HCT116 (cell line): ENCODE measurements around the gene DNM1. TPM values are rescaled to one million over a fixed set of nuclear protein-coding genes. Genes with fewer than 3 reads are reported as not detected.

Experiments used
- ATAC-seq: fragments of 200-7000 bp; cut with Tn5 transposase; 2 replicates; pipeline ENCODE4 v1.9.1; 2020; ENCODE audit warnings: mild to moderate bottlenecking, moderate library complexity
- BruUV-seq: library from RNA; stranded (reverse); fragments of 400-500 nt; replicated peaks from 2 replicates; lab custom pipeline; 2021; lab: Mats Ljungman, UMichigan
- CTCF ChIA-PET: fragments of 300-600 bp; sonication (Branson Sonifier 250); formaldehyde crosslinking; loops from one replicate; lab custom pipeline; 2021; ENCODE audit warnings: antibody characterized with exemption; lab: Charles Lee
- POLR2A ChIA-PET: fragments of 300-600, 350-600 bp; sonication (Branson Sonifier 250); formaldehyde crosslinking; loops from one replicate; lab custom pipeline; 2021; ENCODE audit warnings: antibody characterized with exemption; lab: Charles Lee
- RAD21 ChIA-PET, 2 experiments: fragments of 300-600 bp; sonication (Branson Sonifier 250); formaldehyde crosslinking; loops; one replicate each; lab custom pipeline; 2023; ENCODE audit warnings: low total read pairs in 2 of 2; ENCODE audit not compliant: uncharacterized antibody in 2 of 2, unreplicated experiment in 2 of 2, low non-redundant PET in 1 of 2; lab: Charles Lee
- DNase-seq: peaks from one replicate; pipeline ENCODE4 v3.0.0-alpha.2; 2010; ENCODE audit warnings: low read depth, low spot score
- H2AFZ ChIP-seq: fragments of 200-600 bp; shearing (Covaris generic), sonication (generic); 2 replicates; pipeline ENCODE4 v1.6.1; 2017; ENCODE audit warnings: low read depth, mixed run types, mixed read lengths, antibody characterized with exemption, low read length; ENCODE audit not compliant: poor library complexity, severe bottlenecking
- H3K27ac ChIP-seq: 2 replicates; pipeline ENCODE4 v1.5.1; 2012; ENCODE audit warnings: low read depth, low read length
- H3K27me3 ChIP-seq: fragments of 200-600 bp; sonication (generic); 2 replicates; pipeline ENCODE4 v1.6.1; 2016; ENCODE audit warnings: mixed run types, low read length, mixed read lengths; ENCODE audit not compliant: insufficient read depth
- H3K36me3 ChIP-seq, 2 experiments: fragments of 200-500 bp in 1 of 2; fragments of 200-600 bp in 1 of 2; sonication (Bioruptor generic) in 1 of 2; sonication (generic) in 1 of 2; 2 replicates each; pipeline versions ENCODE4 v1.5.1 to v1.6.1; 2014 to 2016; ENCODE audit warnings: low read length in 2 of 2, inconsistent platforms in 1 of 2, mixed read lengths in 1 of 2, mixed run types in 1 of 2; ENCODE audit not compliant: insufficient read depth in 2 of 2, control insufficient read depth in 1 of 2
- H3K4me1 ChIP-seq, 2 experiments: fragments of 200-600 bp in 1 of 2; sonication (generic) in 1 of 2; 2 replicates each; pipeline versions ENCODE4 v1.5.1 to v1.6.1; 2012 to 2017; ENCODE audit warnings: low read length in 2 of 2, inconsistent platforms in 1 of 2, mild to moderate bottlenecking in 1 of 2, mixed read lengths in 1 of 2, mixed run types in 1 of 2, moderate library complexity in 1 of 2; ENCODE audit not compliant: insufficient read depth in 2 of 2, control insufficient read depth in 1 of 2
- H3K4me2 ChIP-seq: fragments of 200-600 bp; sonication (generic); 2 replicates; pipeline ENCODE4 v1.6.1; 2017; ENCODE audit warnings: mixed run types, low read length, mixed read lengths
- H3K4me3 ChIP-seq, 2 experiments: fragments of 200-600 bp in 1 of 2; sonication (generic) in 1 of 2; replicated peaks in 1 of 2; 2 replicates each; pipeline ENCODE4 v1.5.1; 2011 to 2016; ENCODE audit warnings: low read length in 2 of 2, control low read depth in 1 of 2, low read depth in 1 of 2, mild to moderate bottlenecking in 1 of 2, mixed read lengths in 1 of 2, mixed run types in 1 of 2
- H3K79me2 ChIP-seq: fragments of 200-600 bp; sonication (generic); 2 replicates; pipeline ENCODE4 v1.6.1; 2017; ENCODE audit warnings: mild to moderate bottlenecking, mixed run types, low read length, moderate library complexity, mixed read lengths; ENCODE audit not compliant: insufficient read depth
- H3K9ac ChIP-seq: fragments of 200-600 bp; sonication (generic); 2 replicates; pipeline ENCODE4 v1.6.1; 2016; ENCODE audit warnings: low read length, mixed read lengths
- H3K9me2 ChIP-seq: fragments of 200-600 bp; sonication (generic), shearing (Covaris generic); 2 replicates; pipeline ENCODE4 v1.6.1; 2017; ENCODE audit warnings: mixed run types, mild to moderate bottlenecking, moderate library complexity; ENCODE audit not compliant: insufficient read depth
- H3K9me3 ChIP-seq, 2 experiments: fragments of 200-500 bp in 1 of 2; fragments of 200-600 bp in 1 of 2; sonication (Bioruptor generic) in 1 of 2; sonication (generic) in 1 of 2; 2 replicates each; pipeline ENCODE4 v1.6.1; 2014 to 2017; ENCODE audit warnings: low read length in 2 of 2, mixed read lengths in 2 of 2, inconsistent platforms in 1 of 2, low read depth in 1 of 2, mild to moderate bottlenecking in 1 of 2, mixed run types in 1 of 2, moderate library complexity in 1 of 2; ENCODE audit not compliant: control insufficient read depth in 1 of 2, insufficient read depth in 1 of 2
- H4K20me1 ChIP-seq: fragments of 200-600 bp; sonication (generic), shearing (Covaris generic); 2 replicates; pipeline ENCODE4 v1.6.1; 2017; ENCODE audit warnings: mixed run types, mild to moderate bottlenecking, moderate library complexity; ENCODE audit not compliant: insufficient read depth
- ATF3 ChIP-seq: IDR thresholded peaks from 2 replicates; pipeline ENCODE4 v1.6.1; 2012
- CBX3 ChIP-seq: IDR thresholded peaks from 2 replicates; pipeline ENCODE4 v1.6.1; 2012; ENCODE audit warnings: low read depth
- CEBPB ChIP-seq: IDR thresholded peaks from 2 replicates; pipeline ENCODE4 v1.6.1; 2012; ENCODE audit warnings: low read depth
- CTCF ChIP-seq, 3 experiments: fragments of 200-600 bp in 1 of 3; sonication (generic) in 1 of 3; IDR thresholded peaks in 2 of 3; conservative IDR thresholded peaks in 1 of 3; 2 replicates each; pipeline ENCODE4 v1.5.1; 2012 to 2017; ENCODE audit warnings: low read depth in 2 of 3, low read length in 2 of 3, antibody characterized with exemption in 1 of 3, borderline replicate concordance in 1 of 3, control low read depth in 1 of 3, mild to moderate bottlenecking in 1 of 3, mixed read lengths in 1 of 3, mixed run types in 1 of 3, moderate library complexity in 1 of 3; ENCODE audit not compliant: insufficient read depth in 1 of 3
- EGR1 ChIP-seq: IDR thresholded peaks from 2 replicates; pipeline ENCODE4 v1.6.1; 2012; ENCODE audit warnings: low read depth
- ELF1 ChIP-seq: IDR thresholded peaks from 2 replicates; pipeline ENCODE4 v1.6.1; 2012; ENCODE audit warnings: low read depth, borderline replicate concordance
- EZH2 ChIP-seq: fragments of 200-600 bp; sonication (generic); IDR thresholded peaks from 2 replicates; pipeline ENCODE4 v1.6.1; 2017; ENCODE audit warnings: antibody characterized with exemption, mixed run types
- EZH2phosphoT487 ChIP-seq: fragments of 200-600 bp; IDR thresholded peaks from 2 replicates; pipeline ENCODE4 v1.6.1; 2018; ENCODE audit warnings: antibody characterized with exemption, borderline replicate concordance
- JUND ChIP-seq: IDR thresholded peaks from 2 replicates; pipeline ENCODE4 v1.6.1; 2012
- MAX ChIP-seq: IDR thresholded peaks from 2 replicates; pipeline ENCODE4 v1.6.1; 2012
- POLR2A ChIP-seq: IDR thresholded peaks from 2 replicates; pipeline ENCODE4 v1.7.0; 2011; ENCODE audit warnings: borderline replicate concordance; ENCODE audit not compliant: insufficient read depth, insufficient read length; ENCODE audit errors: extremely low read depth
- POLR2AphosphoS5 ChIP-seq: IDR thresholded peaks from 2 replicates; pipeline ENCODE4 v1.6.1; 2011; ENCODE audit warnings: mild to moderate bottlenecking, low read depth, low read length, moderate library complexity
- RAD21 ChIP-seq: IDR thresholded peaks from 2 replicates; pipeline ENCODE4 v1.6.1; 2012; ENCODE audit warnings: low read depth, mild to moderate bottlenecking
- SIN3A ChIP-seq: IDR thresholded peaks from 2 replicates; pipeline ENCODE4 v1.6.1; 2012; ENCODE audit warnings: low read depth
- SRF ChIP-seq: IDR thresholded peaks from 2 replicates; pipeline ENCODE4 v1.6.1; 2012; ENCODE audit warnings: low read depth
- YY1 ChIP-seq: IDR thresholded peaks from 2 replicates; pipeline ENCODE4 v1.6.1; 2011; ENCODE audit warnings: low read length, low read depth, moderate library complexity, mild to moderate bottlenecking; ENCODE audit not compliant: insufficient replicate concordance; ENCODE audit errors: extremely low read depth
- ZBTB33 ChIP-seq: IDR thresholded peaks from 2 replicates; pipeline ENCODE4 v1.6.1; 2011; ENCODE audit warnings: mild to moderate bottlenecking, low read length, moderate library complexity; ENCODE audit not compliant: insufficient replicate concordance; ENCODE audit errors: extremely low read depth
- ZFX ChIP-seq: fragments of 450-650 bp; IDR thresholded peaks from 2 replicates; pipeline ENCODE4 v1.6.1; 2017
- ZNF274 ChIP-seq: fragments of 200-500 bp; sonication (Bioruptor generic); IDR thresholded peaks from 2 replicates; pipeline ENCODE4 v1.6.1; 2014; ENCODE audit warnings: mild to moderate bottlenecking, low read depth, low read length, inconsistent platforms
- intact Hi-C: fragments of 100-400 bp; cut with micrococcal nuclease; formaldehyde crosslinking; loops from 2 replicates; pipeline ENCODE4 v1.10.0; 2022
- total RNA-seq: library from RNA; stranded (reverse); gene quantifications from one replicate; pipeline ENCODE4 v1.2.1, GENCODE V29; 2021; ENCODE audit not compliant: unreplicated experiment
- TF ChIP-seq, protein P1 (sequence below): IDR thresholded peaks from 2 replicates; pipeline ENCODE4 v1.6.1; 2012; ENCODE audit warnings: low read depth

Gene DNM1
- total RNA-seq, 1 experiment from 2014 or later = 12.0 TPM

DNA sequence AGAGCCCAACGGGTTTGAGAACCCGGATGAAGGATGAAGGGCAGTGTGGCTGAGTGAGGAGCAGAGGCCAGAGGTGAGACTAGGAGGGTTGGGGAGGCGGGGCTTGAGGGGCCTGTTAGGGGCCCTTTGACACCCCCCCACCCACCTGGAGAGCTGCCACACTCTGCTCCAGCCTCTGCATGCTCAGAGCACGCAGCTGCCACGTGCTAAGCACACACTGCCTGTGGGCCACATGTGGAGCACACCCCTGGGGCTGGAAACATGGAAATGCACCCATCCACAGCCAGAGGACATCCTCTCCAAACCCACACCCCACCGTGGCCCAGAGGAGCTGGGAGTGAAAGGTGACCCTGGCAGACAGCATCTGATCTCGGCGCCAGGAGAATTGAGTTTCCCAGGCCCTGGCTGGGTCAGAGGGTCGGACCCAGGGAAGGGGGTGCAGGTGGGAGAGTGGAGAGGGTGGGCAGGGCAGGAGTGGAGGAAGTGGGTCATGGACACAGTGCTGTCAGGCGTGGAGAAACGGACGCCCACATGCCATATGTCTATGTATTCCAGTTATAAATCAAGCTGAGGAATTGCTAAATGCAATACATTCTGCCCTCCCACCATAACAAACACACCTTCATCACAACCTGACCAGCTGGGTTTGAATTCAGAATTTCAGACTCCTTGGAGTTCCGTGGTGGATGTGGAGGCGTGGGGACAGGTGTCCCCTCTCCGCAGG is 5.9 kb downstream of the DNM1 start:
- CTCF ChIA-PET = no interaction called here
- no TSS peak for BruUV-seq
- intact Hi-C loops = no loop called here
- DNase-seq (no peak), ATAC-seq (no peak)
- peaks cover under 1 to 24% of the 10 kb centered on the region in 2 experiments; a peak in 3 of 4 replicates for H3K4me1 ChIP-seq
- POLR2A ChIA-PET = no interaction called here
- H3K9me3 ChIP-seq = no peaks in the 10 kb centered on the region
- RAD21 ChIA-PET = no interaction called here
- no peak overlapping the region for H3K4me3 ChIP-seq
- H3K79me2 ChIP-seq = no peaks in the 10 kb centered on the region
- H3K36me3 ChIP-seq = no peaks in the 10 kb centered on the region
- H3K27me3 ChIP-seq = no peaks in the 10 kb centered on the region
- TF ChIP-seq SIN3A (no peak), ZBTB33 (no peak), SRF (no peak), ZNF274 (no peak), CEBPB (no peak), EZH2phosphoT487 (no peak), YY1 (no peak), ATF3 (no peak), RAD21 (no peak), EGR1 (no peak), CBX3 (no peak), ELF1 (no peak), CTCF (IDR thresholded peaks at IDR 0.05 in 2 of 3, conservative IDR thresholded peaks at IDR 0.05 in 1 of 3; ENCODE audit: borderline replicate concordance in 1 of 3, insufficient read depth in 1 of 3, low read depth in 2 of 3, low read length in 2 of 3) (no peak), POLR2AphosphoS5 (no peak), JUND (no peak), EZH2 (no peak), POLR2A (no peak), MAX (no peak), ZFX (no peak)
- TF ChIP-seq, protein P1, sequence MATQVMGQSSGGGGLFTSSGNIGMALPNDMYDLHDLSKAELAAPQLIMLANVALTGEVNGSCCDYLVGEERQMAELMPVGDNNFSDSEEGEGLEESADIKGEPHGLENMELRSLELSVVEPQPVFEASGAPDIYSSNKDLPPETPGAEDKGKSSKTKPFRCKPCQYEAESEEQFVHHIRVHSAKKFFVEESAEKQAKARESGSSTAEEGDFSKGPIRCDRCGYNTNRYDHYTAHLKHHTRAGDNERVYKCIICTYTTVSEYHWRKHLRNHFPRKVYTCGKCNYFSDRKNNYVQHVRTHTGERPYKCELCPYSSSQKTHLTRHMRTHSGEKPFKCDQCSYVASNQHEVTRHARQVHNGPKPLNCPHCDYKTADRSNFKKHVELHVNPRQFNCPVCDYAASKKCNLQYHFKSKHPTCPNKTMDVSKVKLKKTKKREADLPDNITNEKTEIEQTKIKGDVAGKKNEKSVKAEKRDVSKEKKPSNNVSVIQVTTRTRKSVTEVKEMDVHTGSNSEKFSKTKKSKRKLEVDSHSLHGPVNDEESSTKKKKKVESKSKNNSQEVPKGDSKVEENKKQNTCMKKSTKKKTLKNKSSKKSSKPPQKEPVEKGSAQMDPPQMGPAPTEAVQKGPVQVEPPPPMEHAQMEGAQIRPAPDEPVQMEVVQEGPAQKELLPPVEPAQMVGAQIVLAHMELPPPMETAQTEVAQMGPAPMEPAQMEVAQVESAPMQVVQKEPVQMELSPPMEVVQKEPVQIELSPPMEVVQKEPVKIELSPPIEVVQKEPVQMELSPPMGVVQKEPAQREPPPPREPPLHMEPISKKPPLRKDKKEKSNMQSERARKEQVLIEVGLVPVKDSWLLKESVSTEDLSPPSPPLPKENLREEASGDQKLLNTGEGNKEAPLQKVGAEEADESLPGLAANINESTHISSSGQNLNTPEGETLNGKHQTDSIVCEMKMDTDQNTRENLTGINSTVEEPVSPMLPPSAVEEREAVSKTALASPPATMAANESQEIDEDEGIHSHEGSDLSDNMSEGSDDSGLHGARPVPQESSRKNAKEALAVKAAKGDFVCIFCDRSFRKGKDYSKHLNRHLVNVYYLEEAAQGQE = no peak
- TF ChIP-seq, all 23 proteins: peak for 0
- H2AFZ ChIP-seq = no peak overlapping the region
- H3K9me2 ChIP-seq = no peaks in the 10 kb centered on the region
- no peak overlapping the region for H3K9ac ChIP-seq
- H3K4me2 ChIP-seq = no peak overlapping the region
- no peak overlapping the region for H3K27ac ChIP-seq
- H4K20me1 ChIP-seq = no peaks in the 10 kb centered on the region
